Stimulated activated CD4-positive, alpha-beta T cell treated with anti-CD3 and anti-CD28 coated beads, Interleukin-12 subunit alpha, Interleukin-12 subunit beta, amount 100 ng/mL, for 48 hours (primary cell): ENCODE results near the gene FGFR2.
"Not testable (repeated sequence)": the region's sequence is repeated elsewhere in the genome, so short reads cannot be mapped to it uniquely, and the experiment has no call there.

Experiments
- DNase-seq, 3 donors: peaks; one replicate each; pipeline ENCODE4 v3.0.0-alpha.2; 2020; ENCODE audit warnings: low read depth in 2 of 3, low spot score in 1 of 3

The FGFR2 gene

GRCh38 chr10:121526135-121526790 lies 72.0 kb downstream of the FGFR2 start:
- DNase-seq: no peak

- no peak for DNase-seq
Measured at GRCh38 chr10:121525251-121526134, 72.8 kb downstream of the FGFR2 start.

GRCh38 chr10:121524157-121524817 lies 74.0 kb downstream of the FGFR2 start:
- no peak for DNase-seq

GRCh38 chr10:121522831-121523230 lies 75.4 kb downstream of the FGFR2 start:
- DNase-seq: no peak

- DNase-seq: no peak
Measured at GRCh38 chr10:121521794-121522556, 76.3 kb downstream of the FGFR2 start.

- DNase-seq: not testable (repeated sequence)
Measured at GRCh38 chr10:121520526-121520925, 77.7 kb downstream of the FGFR2 start.

- no peak for DNase-seq
Measured at GRCh38 chr10:121519901-121520493, 78.2 kb downstream of the FGFR2 start.

- no peak for DNase-seq
Measured at GRCh38 chr10:121519411-121519810, 78.8 kb downstream of the FGFR2 start.

GRCh38 chr10:121518333-121518732 lies 79.9 kb downstream of the FGFR2 start:
- no peak for DNase-seq

GRCh38 chr10:121516093-121516865 lies 82.0 kb downstream of the FGFR2 start:
- DNase-seq: no peak

- DNase-seq: no peak
Measured at GRCh38 chr10:121514141-121514865, 83.9 kb downstream of the FGFR2 start.

- no peak for DNase-seq
Measured at GRCh38 chr10:121511943-121512342, 86.3 kb downstream of the FGFR2 start.

- DNase-seq: no peak
Measured at GRCh38 chr10:121511460-121511859, 86.8 kb downstream of the FGFR2 start.

GRCh38 chr10:121510201-121510771 lies 88.0 kb downstream of the FGFR2 start:
- DNase-seq: no peak

GRCh38 chr10:121509796-121510195 lies 88.4 kb downstream of the FGFR2 start:
- DNase-seq: no peak

- no peak for DNase-seq
Measured at GRCh38 chr10:121509112-121509511, 89.1 kb downstream of the FGFR2 start.

GRCh38 chr10:121503587-121504051 lies 94.6 kb downstream of the FGFR2 start:
- DNase-seq: no peak

GRCh38 chr10:121501796-121502195 lies 96.4 kb downstream of the FGFR2 start:
- no peak for DNase-seq
